Right atrium auricular region (tissue), 2 donors: ENCODE results near the gene DAPK3. TPM values are rescaled to one million over a fixed set of nuclear protein-coding genes. Genes with fewer than 3 reads are reported as not detected.
"Not testable (repeated sequence)": the region's sequence is repeated elsewhere in the genome, so short reads cannot be mapped to it uniquely, and the experiment has no call there.

Experiments used
- DNase-seq: peaks from one replicate; pipeline ENCODE4 v3.0.0-alpha.2; 2019; ENCODE audit warnings: low spot score
- H3K27ac ChIP-seq, 2 donors: fragments of 200-600 bp; sonication (generic); 1 replicate in 1 of 2; 2 replicates in 1 of 2; pipeline ENCODE4 v1.5.1; 2016 to 2019
- H3K27me3 ChIP-seq, 2 donors: fragments of 200-600 bp; sonication (generic); one replicate each; pipeline versions ENCODE4 v1.5.1 to v1.6.0; 2017 to 2019
- H3K36me3 ChIP-seq: fragments of 200-600 bp; sonication (generic); one replicate; pipeline ENCODE4 v1.5.1; 2016
- H3K4me1 ChIP-seq, 2 donors: fragments of 200-600 bp; sonication (generic); one replicate each; pipeline versions ENCODE4 v1.5.1 to v1.6.0; 2017 to 2019
- H3K4me3 ChIP-seq, 2 donors: fragments of 200-600 bp; sonication (generic); 1 replicate in 1 of 2; 2 replicates in 1 of 2; pipeline ENCODE4 v1.5.1; 2017 to 2019; ENCODE audit warnings: mild to moderate bottlenecking in 1 of 2, moderate library complexity in 1 of 2
- H3K9me3 ChIP-seq, 2 donors: fragments of 200-600 bp; sonication (generic); one replicate each; pipeline ENCODE4 v1.5.1; 2019
- CTCF ChIP-seq, 2 donors: fragments of 200-600 bp; sonication (generic); IDR thresholded peaks; one replicate each; pipeline ENCODE4 v1.5.1; 2019; ENCODE audit warnings: antibody characterized with exemption in 2 of 2
- total RNA-seq, 2 donors: library from RNA; depleted of rRNA; stranded (reverse); fragments of >200 nt; gene quantifications; one replicate each; pipeline ENCODE4 v1.1.0, GENCODE V29; 2016

The DAPK3 gene
- total RNA-seq, 2 donors from 2014 or later, result 46.2 to 202 TPM

DNA sequence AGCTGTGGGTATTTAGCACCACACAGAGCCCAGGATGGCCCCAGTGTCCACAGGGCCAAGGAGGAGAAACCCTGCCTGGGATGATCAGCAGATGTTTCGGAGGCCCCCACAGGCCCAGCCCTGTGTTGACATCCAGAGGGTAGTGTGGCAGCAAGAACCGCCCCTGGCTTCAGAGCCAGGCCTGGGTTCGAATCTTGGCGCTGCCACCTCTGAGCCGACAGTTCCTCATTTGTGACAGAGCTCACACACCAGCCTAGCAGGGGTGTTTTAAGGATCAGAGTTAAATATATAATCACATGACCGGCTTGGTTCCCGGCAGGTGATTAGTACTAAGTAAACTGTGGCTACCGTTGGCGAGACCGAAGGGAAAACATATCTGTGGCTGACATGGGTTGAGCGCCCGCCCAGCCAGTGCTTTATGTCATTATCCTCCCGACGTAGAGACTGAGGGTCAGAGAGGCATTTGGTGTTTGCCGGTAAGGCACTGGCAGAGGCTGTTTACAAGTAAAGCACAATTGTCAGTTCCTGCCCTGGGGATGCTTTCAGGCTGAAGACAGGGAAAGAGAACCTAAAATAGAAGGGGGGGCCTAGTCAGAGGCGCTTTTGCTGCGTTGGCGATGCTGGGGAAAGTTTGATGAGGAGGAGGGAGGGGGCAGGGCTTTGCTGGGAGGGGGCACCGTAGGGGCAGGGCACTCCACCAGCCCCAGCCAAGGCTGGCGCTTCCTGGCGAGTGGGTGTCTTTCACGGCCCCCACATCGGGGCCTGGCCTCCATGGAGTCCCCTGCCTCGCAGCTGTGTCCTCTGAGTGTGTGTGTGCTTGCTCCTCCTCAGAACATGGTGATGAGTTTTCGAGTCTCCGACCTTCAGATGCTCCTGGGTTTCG is 41.4 kb upstream of the DAPK3 start:
- no peaks in the 10 kb centered on the region for H3K27me3 ChIP-seq
- no peak overlapping the region for H3K27ac ChIP-seq
- H3K9me3 ChIP-seq, result no peaks in the 10 kb centered on the region
- peaks cover 0 to 72% of the 10 kb centered on the region in 2 donors for H3K4me1 ChIP-seq
- DNase-seq, result no peak
- H3K4me3 ChIP-seq, result no peak overlapping the region
- peaks cover 28% of the 10 kb centered on the region for H3K36me3 ChIP-seq
- no peak for TF ChIP-seq CTCF (IDR thresholded peaks at IDR 0.05)

GRCh38 chr19:4011430-4011829 is 40.5 kb upstream of the DAPK3 start:
- DNase-seq, H3K4me3 ChIP-seq, H3K27me3 ChIP-seq, H3K9me3 ChIP-seq: not testable (repeated sequence)
- Histone ChIP-seq H3K4me1 (peaks cover 0 to 76% of the 10 kb centered on the region in 2 donors), H3K36me3 (peaks cover 28% of the 10 kb centered on the region), H3K27ac (peak overlapping the region in 1 of 2 donors; percentile 31)

GRCh38 chr19:4010808-4011110 is 39.9 kb upstream of the DAPK3 start:
- DNase-seq, result no peak
- peaks cover 0 to 71% of the 10 kb centered on the region in 2 donors for H3K4me1 ChIP-seq
- peaks cover 28% of the 10 kb centered on the region for H3K36me3 ChIP-seq
- H3K27me3 ChIP-seq, result no peaks in the 10 kb centered on the region
- H3K4me3 ChIP-seq, result no peak overlapping the region
- H3K9me3 ChIP-seq, result no peaks in the 10 kb centered on the region
- H3K27ac ChIP-seq, result peak overlapping the region in 1 of 2 donors; percentile 31
- no peak for TF ChIP-seq CTCF (IDR thresholded peaks at IDR 0.05)

GRCh38 chr19:4009990-4010807 is 39.3 kb upstream of the DAPK3 start:
- Histone ChIP-seq H3K4me3 (no peak overlapping the region), H3K27ac (peak overlapping the region in 1 of 2 donors; percentile 31), H3K27me3 (no peaks in the 10 kb centered on the region), H3K36me3 (peaks cover 23% of the 10 kb centered on the region), H3K4me1 (peaks cover 0 to 67% of the 10 kb centered on the region in 2 donors), H3K9me3 (no peaks in the 10 kb centered on the region)
- DNase-seq, result no peak
- TF ChIP-seq CTCF (IDR thresholded peaks at IDR 0.05), result no peak

DNA sequence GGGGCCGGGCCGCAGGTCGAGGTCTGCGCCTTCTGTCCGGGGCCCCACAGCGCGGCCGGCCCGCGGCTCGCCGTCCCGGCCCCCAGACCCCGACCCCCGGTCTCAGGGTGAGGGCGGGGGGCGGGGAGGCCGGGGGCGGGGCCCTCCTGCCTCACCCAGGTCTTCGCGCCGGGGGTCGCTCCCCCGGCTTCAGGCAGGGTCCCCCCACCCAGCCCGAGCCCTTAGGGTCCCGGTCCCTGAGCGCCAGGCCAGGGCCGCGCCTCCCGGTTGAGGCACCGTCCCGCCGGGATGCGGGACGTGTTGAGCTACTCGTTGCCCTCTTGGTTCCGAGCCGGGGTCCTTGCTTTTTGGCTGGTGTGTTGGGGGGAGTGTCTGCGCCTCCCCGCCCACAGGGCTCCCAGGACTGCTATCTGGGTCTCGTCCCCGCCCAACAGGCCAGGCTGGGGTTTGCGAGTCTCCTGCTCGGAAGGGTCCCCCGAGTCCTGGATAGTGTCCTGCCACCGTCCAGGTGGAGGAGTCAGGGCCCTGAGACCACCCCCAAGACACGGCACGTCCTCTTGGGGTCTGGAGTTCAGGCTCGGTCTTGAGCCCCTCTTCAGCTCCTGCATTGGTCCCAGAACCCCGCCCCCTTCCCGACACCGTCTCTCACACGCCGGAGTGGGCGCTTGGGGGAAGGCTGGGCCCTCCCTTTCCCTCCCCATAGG is 37.1 kb upstream of the DAPK3 start:
- no peaks in the 10 kb centered on the region for H3K9me3 ChIP-seq
- no peak for TF ChIP-seq CTCF (IDR thresholded peaks at IDR 0.05)
- H3K27me3 ChIP-seq, result no peaks in the 10 kb centered on the region
- H3K27ac ChIP-seq, result peak overlapping the region; percentile 85
- H3K4me1 ChIP-seq, result peaks cover 0 to 53% of the 10 kb centered on the region in 2 donors
- H3K4me3 ChIP-seq, result peak overlapping the region; percentile 85 to 88
- no peak for DNase-seq
- peaks cover 4% of the 10 kb centered on the region for H3K36me3 ChIP-seq
